ENCODE data around the gene ZNF497.

The ZNF497 gene

DNA sequence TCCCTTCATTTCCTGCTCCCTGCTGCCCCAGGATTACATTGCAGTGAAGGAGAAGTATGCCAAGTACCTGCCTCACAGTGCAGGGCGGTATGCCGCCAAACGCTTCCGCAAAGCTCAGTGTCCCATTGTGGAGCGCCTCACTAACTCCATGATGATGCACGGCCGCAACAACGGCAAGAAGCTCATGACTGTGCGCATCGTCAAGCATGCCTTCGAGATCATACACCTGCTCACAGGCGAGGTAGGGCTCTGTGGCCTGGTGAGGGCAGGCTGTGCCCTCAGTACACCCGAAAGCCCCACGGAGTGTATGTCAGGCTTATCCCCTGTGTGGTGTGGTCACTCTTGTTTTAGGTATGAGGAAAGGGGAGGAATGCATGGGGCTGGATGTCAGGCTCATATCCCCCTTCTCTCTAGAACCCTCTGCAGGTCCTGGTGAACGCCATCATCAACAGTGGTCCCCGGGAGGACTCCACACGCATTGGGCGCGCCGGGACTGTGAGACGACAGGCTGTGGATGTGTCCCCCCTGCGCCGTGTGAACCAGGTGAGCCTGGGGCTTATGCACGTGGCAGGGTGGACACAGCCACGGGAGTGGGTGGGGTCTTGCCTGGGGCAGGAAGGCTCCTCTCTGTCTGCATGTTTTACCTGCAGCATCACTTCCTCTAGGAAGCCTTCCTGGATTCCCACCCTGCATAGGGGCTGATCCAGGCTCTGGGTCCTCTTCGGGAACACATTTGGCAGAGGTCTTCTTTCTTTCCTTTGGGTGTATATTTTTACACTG lies 30.6 kb upstream of the ZNF497 start:
- H3K4me3 ChIP-seq (ENCODE audit: low read depth, low read length) = no peak overlapping the region

DNA sequence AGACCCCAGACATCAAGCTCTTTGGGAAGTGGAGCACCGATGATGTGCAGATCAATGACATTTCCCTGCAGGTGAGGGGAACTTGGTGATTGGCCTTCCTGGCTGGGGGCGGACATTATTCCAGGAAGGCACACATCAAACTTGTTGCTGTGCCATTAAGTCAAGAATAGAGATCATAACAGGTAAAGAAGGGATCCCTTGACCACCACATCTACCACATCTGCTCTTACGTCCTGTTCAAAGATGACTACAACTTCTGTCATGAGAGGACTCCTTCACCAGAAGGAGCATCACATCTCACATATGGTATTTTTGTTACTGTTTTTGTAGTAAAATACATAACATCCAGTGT lies 25.6 kb upstream of the ZNF497 start:
- TF ChIP-seq, protein P1, sequence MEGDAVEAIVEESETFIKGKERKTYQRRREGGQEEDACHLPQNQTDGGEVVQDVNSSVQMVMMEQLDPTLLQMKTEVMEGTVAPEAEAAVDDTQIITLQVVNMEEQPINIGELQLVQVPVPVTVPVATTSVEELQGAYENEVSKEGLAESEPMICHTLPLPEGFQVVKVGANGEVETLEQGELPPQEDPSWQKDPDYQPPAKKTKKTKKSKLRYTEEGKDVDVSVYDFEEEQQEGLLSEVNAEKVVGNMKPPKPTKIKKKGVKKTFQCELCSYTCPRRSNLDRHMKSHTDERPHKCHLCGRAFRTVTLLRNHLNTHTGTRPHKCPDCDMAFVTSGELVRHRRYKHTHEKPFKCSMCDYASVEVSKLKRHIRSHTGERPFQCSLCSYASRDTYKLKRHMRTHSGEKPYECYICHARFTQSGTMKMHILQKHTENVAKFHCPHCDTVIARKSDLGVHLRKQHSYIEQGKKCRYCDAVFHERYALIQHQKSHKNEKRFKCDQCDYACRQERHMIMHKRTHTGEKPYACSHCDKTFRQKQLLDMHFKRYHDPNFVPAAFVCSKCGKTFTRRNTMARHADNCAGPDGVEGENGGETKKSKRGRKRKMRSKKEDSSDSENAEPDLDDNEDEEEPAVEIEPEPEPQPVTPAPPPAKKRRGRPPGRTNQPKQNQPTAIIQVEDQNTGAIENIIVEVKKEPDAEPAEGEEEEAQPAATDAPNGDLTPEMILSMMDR (IDR thresholded peaks at IDR 0.05; ENCODE audit: borderline replicate concordance, insufficient read depth, low read depth, low read length) = no peak
- H3K4me3 ChIP-seq (ENCODE audit: low read depth, low read length) = peak overlapping the region; percentile 65

More for the DNA sequence above, 30.6 kb upstream of the ZNF497 start:
- TF ChIP-seq, protein P1 (IDR thresholded peaks at IDR 0.05; ENCODE audit: borderline replicate concordance, insufficient read depth, low read depth, low read length) = no peak

DNA sequence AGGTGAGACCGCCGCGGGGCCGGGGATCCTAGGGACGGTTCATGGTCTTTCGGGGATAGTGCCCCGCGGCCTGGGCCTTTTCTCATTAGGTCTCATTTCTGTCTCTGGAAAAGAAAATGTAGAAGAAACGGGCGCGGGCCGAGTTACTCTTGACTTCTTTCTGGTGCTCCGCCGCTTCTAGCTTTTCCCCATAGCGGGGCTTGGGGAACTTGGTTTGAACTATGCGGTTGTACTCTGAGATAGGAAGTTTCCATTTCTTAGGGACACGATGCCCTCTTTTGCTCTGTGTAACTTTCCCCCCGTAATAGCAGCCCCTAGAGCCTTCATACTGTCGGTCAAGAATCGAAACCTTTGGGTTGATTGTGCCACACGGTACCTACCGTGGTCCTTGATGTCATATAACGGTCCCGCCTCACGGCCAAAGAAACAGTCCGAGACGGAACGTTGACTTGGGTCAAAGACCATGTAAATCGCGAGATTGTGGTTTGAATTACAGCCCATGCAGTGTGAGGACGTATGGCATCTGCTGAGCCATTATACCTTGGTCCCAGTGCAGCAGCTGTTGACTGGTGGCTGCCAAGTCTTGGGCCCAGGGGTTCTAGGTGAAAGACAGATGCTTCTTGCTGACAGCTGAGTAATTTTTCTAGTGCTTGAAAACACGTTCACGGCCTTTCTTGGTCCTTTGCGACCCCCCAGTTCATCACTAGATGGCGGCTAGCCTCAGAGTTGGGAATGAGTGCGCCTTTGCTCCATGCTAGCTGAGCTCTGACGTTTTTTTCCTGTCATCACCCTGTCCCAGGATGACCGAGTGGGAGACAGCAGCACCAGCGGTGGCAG lies 25.0 kb upstream of the ZNF497 start:
- H3K4me3 ChIP-seq (ENCODE audit: low read depth, low read length) = peak overlapping the region; percentile 65
- TF ChIP-seq, protein P1 (IDR thresholded peaks at IDR 0.05; ENCODE audit: borderline replicate concordance, insufficient read depth, low read depth, low read length) = no peak

DNA sequence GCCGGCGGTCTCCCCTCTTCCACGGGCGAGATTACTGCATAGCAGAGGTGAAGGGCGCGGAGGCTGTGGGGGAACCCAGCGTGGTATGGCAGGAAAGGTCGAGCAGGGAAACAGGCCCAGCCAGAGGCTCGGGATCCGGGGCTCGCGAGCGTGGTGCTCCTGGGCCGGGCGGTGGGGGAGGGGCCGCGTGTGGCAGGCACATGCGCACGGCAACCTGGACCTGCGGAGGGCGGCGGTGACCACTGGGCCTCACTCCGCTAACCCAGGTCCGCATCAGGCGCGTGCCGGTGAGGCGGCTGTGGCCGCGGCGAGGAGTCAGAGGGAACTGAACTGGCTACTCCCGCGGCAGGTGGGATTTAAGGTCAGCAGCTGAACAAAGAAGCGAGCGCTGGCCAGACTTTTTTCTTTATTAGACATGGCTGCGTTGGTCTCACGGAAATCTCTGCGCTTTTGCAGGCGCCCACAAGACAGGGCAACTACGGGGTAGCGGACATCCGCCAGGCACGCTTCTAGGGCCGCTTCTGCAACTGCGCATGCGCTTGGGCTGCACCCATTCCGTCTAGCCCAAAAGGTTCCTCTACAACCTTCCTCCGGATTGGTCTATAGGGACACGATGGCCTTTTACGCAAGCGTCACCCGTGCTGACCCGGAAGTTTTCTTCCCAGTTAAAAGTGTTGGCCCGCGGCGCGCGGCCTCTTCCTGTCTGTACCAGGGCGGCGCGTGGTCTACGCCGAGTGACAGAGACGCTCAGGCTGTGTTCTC lies 24.2 kb upstream of the ZNF497 start, which contains the start of gene RPS5:
TSS of gene RPS5 (plus strand) at position 694 of the 762 bp plus-strand sequence. CDS start 869 bp downstream, outside the sequence.
- TF ChIP-seq, protein P1 (IDR thresholded peaks at IDR 0.05; ENCODE audit: borderline replicate concordance, insufficient read depth, low read depth, low read length) = no peak
- H3K4me3 ChIP-seq (ENCODE audit: low read depth, low read length) = peak within 1 kb of the TSS; percentile 65

DNA sequence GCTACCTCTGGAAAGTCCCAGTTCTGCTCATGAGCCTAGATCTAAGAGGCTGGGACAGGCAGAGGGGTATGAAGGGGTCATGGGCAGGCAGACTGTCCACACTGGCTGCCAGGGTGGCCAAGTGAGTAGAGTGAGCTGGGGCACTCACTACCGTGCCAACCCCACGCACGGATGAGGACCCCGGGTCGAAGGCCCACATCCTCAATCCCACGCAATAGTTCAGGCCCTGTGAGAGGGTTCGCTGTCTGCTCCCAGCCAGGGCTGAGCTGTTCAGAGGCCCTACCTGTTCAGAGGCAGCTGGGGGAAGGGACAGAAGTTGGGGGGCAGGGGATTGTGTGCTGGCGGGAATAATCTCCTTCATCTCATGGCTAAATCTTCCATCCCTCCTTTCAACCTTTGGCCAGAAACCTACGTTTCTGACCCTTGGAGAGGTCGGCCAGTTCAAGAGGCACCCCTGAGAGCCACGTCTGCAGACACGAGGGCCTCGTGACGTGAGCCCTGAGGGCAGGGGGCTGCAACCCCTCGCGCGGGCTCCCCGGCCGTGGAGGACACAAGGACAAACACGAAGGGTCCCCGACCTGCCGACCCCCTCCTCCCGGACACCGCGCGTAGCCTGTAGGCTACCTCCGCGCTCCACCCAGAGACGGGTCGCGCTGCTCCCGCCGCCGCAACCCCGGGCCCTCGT lies 23.5 kb upstream of the ZNF497 start:
- TF ChIP-seq, protein P1 (IDR thresholded peaks at IDR 0.05; ENCODE audit: borderline replicate concordance, insufficient read depth, low read depth, low read length) = no peak
- peak overlapping the region; percentile 65 for H3K4me3 ChIP-seq (ENCODE audit: low read depth, low read length)

DNA sequence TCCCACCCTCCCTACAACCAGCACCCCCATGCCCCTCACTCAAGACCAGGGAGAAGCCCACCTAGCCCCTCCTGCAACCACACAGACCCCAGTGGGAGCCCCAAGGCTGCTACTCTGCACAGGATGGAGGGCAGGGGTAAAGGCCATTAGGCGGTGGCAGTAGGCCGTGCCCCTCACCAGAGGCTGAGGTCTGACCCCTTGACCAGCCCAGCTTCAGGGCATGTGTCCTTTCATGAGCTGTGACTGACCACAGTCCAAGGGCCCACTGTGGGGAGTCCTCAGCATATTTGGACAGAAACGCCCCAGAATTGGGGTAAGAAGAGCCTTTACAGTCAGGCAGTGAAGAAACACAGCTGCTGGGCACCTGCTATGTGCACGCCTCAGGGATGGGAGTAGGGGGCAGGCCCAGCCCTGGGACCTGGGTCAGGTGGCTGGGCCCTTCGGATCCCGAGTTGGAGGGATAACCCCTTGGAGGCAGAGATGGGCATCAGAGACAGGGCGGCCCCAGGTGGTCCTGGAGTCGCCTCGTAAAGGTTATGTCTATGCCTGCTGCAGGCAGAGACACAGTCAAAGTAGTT lies 22.9 kb upstream of the ZNF497 start:
- TF ChIP-seq, protein P1 (IDR thresholded peaks at IDR 0.05; ENCODE audit: borderline replicate concordance, insufficient read depth, low read depth, low read length) = no peak
- peak overlapping the region; percentile 65 for H3K4me3 ChIP-seq (ENCODE audit: low read depth, low read length)

All from GM12875 (cell line).